ENCODE measurements around the gene FMN1.
A peak's percentile ranks its signal among the peaks of the same experiment; 100 is the strongest.

The FMN1 gene

DNA sequence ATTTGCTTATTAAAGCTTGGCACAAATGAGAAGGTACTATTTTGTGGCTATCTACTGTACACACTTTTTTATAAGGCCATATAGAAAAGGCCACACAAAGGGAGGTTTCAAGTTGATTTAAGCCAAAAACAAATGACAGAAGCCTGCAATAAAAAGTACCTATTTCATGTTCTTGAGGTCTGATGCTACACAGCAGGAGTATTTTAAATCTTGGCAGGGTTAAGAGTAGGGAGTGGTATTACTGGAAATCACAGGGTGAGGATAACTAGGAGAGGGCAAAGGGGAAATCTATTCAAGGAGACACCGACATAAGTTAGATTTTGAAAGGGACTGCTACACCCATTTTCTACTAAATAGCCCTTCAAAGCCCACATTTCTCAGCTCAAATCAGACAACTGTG lies 330.5 kb downstream of the FMN1 start:
- H3K27ac ChIP-seq (ENCODE audit: low read depth, low read length), result peak overlapping the region; percentile 35; the same call in 1 of the 2 replicates
- H3K36me3 ChIP-seq (ENCODE audit: insufficient read depth, low read length), result no peaks in the 10 kb centered on the region
- no peaks in the 10 kb centered on the region for H3K27me3 ChIP-seq (ENCODE audit: insufficient read depth, low read length)
- H3K4me1 ChIP-seq (ENCODE audit: control insufficient read depth, insufficient read depth, low read length, unreplicated experiment), result peaks cover 52% of the 10 kb centered on the region
- peak overlapping the region; percentile 52 for H2AFZ ChIP-seq (ENCODE audit: low read length, unreplicated experiment)
- H3K4me3 ChIP-seq (ENCODE audit: low read depth, low read length), result no peak overlapping the region
- no peaks in the 10 kb centered on the region for H3K79me2 ChIP-seq (ENCODE audit: control insufficient read depth, insufficient read depth, low read length, unreplicated experiment)

DNA sequence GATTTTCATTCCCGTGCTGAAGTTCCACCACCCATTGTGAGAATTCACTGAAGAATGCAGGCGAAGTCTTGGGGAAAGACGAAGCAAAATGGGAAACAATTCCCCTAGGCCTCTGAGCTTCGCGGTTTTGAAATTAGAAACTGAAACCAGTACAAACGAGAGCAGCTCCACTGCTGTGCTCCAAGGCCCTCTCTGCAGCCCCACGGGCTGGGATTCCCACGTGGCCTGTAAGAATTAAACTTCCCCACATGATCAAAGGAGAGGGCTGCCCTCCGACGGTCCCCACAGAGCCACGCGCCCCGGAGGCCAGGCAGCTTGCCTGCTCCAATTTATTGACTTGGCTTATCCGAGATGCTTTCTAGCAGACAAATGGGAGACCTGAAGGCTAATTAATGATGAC lies 332.8 kb downstream of the FMN1 start:
- H3K27me3 ChIP-seq (ENCODE audit: insufficient read depth, low read length), result no peaks in the 10 kb centered on the region
- peak overlapping the region; percentile 75 for H2AFZ ChIP-seq (ENCODE audit: low read length, unreplicated experiment)
- no peaks in the 10 kb centered on the region for H3K79me2 ChIP-seq (ENCODE audit: control insufficient read depth, insufficient read depth, low read length, unreplicated experiment)
- peak overlapping the region; percentile 86 for H3K27ac ChIP-seq (ENCODE audit: low read depth, low read length)
- no peaks in the 10 kb centered on the region for H3K36me3 ChIP-seq (ENCODE audit: insufficient read depth, low read length)
- peaks cover 56% of the 10 kb centered on the region for H3K4me1 ChIP-seq (ENCODE audit: control insufficient read depth, insufficient read depth, low read length, unreplicated experiment)
- peak overlapping the region; percentile 66 for H3K4me3 ChIP-seq (ENCODE audit: low read depth, low read length)

DNA sequence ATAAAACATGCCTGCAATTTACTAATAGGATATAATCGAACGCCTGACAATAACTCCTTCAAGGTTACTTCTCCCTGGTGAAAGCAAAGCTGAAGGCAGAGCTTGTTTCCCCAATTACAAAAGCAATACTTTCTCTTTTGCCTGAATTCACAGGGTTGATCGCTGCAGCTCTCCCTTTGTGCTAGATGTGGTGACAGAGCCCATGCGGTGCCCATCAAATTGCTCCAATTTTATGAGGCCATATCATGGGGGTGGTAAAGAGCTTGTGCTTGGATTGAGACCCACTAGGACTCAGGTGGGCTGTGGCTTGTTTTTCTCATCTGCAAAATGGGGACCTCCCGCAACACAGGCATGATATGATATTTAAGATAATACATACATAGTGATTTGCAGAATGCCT lies 333.3 kb downstream of the FMN1 start:
- no peaks in the 10 kb centered on the region for H3K79me2 ChIP-seq (ENCODE audit: control insufficient read depth, insufficient read depth, low read length, unreplicated experiment)
- H3K4me3 ChIP-seq (ENCODE audit: low read depth, low read length), result peak overlapping the region; percentile 66
- H2AFZ ChIP-seq (ENCODE audit: low read length, unreplicated experiment), result peak overlapping the region; percentile 75
- H3K4me1 ChIP-seq (ENCODE audit: control insufficient read depth, insufficient read depth, low read length, unreplicated experiment), result peaks cover 57% of the 10 kb centered on the region
- H3K36me3 ChIP-seq (ENCODE audit: insufficient read depth, low read length), result no peaks in the 10 kb centered on the region
- H3K27me3 ChIP-seq (ENCODE audit: insufficient read depth, low read length), result no peaks in the 10 kb centered on the region
- H3K27ac ChIP-seq (ENCODE audit: low read depth, low read length), result peak overlapping the region; percentile 86

DNA sequence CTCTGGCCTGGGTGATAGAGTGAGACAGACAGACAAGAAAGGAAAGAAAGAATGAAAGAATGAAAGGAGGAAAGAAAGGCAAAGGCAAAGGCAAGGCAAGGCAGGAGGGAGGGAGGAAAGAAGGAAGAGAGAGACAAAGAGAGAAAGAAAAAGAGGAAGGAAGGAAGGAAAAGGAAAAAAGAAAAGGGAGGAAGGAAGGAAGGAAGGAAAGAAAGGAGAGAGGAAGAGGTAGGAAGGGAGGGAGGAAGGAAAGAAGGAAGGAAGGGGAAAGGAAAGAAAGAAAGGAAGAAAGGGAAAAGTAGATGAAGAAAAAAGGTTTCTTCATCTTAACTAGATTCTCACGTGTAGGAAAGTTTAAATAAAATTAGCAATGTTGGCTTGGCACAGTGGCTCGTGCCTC lies 334.5 kb downstream of the FMN1 start:
- no peak overlapping the region for H2AFZ ChIP-seq (ENCODE audit: low read length, unreplicated experiment)
- no peaks in the 10 kb centered on the region for H3K36me3 ChIP-seq (ENCODE audit: insufficient read depth, low read length)
- peaks cover 69% of the 10 kb centered on the region for H3K4me1 ChIP-seq (ENCODE audit: control insufficient read depth, insufficient read depth, low read length, unreplicated experiment)
- no peak overlapping the region for H3K4me3 ChIP-seq (ENCODE audit: low read depth, low read length)
- H3K27ac ChIP-seq (ENCODE audit: low read depth, low read length), result no peak overlapping the region
- H3K79me2 ChIP-seq (ENCODE audit: control insufficient read depth, insufficient read depth, low read length, unreplicated experiment), result no peaks in the 10 kb centered on the region
- no peaks in the 10 kb centered on the region for H3K27me3 ChIP-seq (ENCODE audit: insufficient read depth, low read length)

DNA sequence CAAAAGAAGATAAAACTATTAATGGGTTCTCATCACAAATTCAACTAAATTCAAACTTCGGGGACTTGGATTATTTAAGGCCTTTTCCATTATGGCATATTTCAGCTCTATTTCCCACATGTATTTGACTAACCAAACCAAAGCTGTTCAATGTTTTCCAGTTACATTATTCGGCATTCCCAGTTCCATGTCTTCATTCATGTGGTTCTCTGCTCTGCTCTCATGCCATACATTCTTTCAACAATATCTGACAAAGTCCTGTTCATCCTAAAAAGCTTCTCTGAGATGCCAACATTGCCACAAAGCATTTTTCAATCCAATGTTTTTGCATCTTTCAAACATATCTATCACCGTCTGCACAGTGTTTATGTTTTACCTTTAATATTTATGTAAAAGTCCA lies 335.3 kb downstream of the FMN1 start:
- Histone ChIP-seq H2AFZ (ENCODE audit: low read length, unreplicated experiment) (no peak overlapping the region), H3K27ac (ENCODE audit: low read depth, low read length) (no peak overlapping the region), H3K36me3 (ENCODE audit: insufficient read depth, low read length) (no peaks in the 10 kb centered on the region), H3K79me2 (ENCODE audit: control insufficient read depth, insufficient read depth, low read length, unreplicated experiment) (no peaks in the 10 kb centered on the region), H3K27me3 (ENCODE audit: insufficient read depth, low read length) (no peaks in the 10 kb centered on the region), H3K4me3 (ENCODE audit: low read depth, low read length) (no peak overlapping the region), H3K4me1 (ENCODE audit: control insufficient read depth, insufficient read depth, low read length, unreplicated experiment) (peaks cover 63% of the 10 kb centered on the region)

DNA sequence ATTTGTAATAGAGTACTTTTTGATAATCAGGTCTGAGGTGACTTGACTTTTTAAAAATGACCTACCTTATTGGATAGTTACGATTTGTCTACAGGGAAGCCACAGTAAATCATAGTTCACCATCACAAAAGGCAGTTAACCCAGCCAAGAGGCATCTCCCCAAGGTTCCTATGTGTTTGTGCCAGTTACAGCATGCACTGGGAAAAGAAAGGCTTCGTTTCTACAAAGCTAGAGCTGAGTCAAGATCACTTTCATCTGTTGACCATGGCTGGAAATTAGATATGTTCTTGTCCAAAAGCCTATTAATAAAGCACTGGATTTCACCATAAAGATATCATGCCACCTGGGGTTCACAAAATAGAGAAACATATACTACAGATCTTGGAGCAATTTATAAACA lies 336.8 kb downstream of the FMN1 start:
- H2AFZ ChIP-seq (ENCODE audit: low read length, unreplicated experiment), result peak overlapping the region; percentile 62
- H3K27me3 ChIP-seq (ENCODE audit: insufficient read depth, low read length), result no peaks in the 10 kb centered on the region
- peak overlapping the region; percentile 55; the same call in 1 of the 2 replicates for H3K4me3 ChIP-seq (ENCODE audit: low read depth, low read length)
- H3K4me1 ChIP-seq (ENCODE audit: control insufficient read depth, insufficient read depth, low read length, unreplicated experiment), result peaks cover 58% of the 10 kb centered on the region
- no peaks in the 10 kb centered on the region for H3K36me3 ChIP-seq (ENCODE audit: insufficient read depth, low read length)
- peak overlapping the region; percentile 8; the same call in 1 of the 2 replicates for H3K27ac ChIP-seq (ENCODE audit: low read depth, low read length)
- no peaks in the 10 kb centered on the region for H3K79me2 ChIP-seq (ENCODE audit: control insufficient read depth, insufficient read depth, low read length, unreplicated experiment)

DNA sequence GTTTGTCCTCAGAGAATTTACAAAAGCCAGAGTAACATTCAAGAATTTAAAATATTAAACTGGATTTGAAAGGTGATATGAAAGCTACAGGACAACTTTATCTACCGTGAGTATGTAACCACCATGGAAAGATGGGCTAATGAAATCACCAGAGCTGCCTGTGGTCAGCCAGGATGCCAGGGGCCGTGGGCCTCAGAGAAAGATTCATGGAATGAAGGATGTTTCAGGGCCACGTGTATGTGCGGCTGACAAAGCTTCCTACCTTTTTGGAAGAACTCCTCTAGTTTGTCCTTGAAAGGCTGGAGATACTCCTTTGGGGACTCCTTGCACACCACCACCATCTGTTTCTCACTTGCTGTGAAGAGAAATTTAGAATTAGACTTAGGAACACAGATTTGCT lies 337.8 kb downstream of the FMN1 start:
- peak overlapping the region; percentile 95 for H3K27ac ChIP-seq (ENCODE audit: low read depth, low read length)
- H3K36me3 ChIP-seq (ENCODE audit: insufficient read depth, low read length), result no peaks in the 10 kb centered on the region
- no peak overlapping the region for H3K4me3 ChIP-seq (ENCODE audit: low read depth, low read length)
- peaks cover 59% of the 10 kb centered on the region for H3K4me1 ChIP-seq (ENCODE audit: control insufficient read depth, insufficient read depth, low read length, unreplicated experiment)
- H2AFZ ChIP-seq (ENCODE audit: low read length, unreplicated experiment), result peak overlapping the region; percentile 44
- H3K79me2 ChIP-seq (ENCODE audit: control insufficient read depth, insufficient read depth, low read length, unreplicated experiment), result no peaks in the 10 kb centered on the region
- no peaks in the 10 kb centered on the region for H3K27me3 ChIP-seq (ENCODE audit: insufficient read depth, low read length)

DNA sequence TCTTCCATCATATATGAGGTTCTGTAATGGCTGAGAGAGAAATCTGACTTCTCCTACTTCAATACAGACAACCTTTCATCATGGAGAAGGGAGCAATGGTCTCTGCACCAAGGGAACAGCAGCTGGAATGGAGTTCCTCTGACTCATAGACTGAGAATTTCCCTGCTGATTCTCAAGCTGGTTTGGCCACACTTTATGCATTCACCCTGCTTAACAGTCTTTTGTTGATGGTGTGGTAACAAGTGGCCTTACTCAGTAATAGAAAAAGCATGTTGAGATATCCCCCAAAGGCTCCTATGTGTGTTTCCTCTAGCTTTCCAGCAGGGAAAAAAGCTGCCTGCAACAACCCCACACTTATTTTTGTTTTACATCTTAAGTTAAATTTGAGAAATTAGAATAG lies 338.6 kb downstream of the FMN1 start:
- Histone ChIP-seq H3K4me3 (ENCODE audit: low read depth, low read length) (no peak overlapping the region), H3K4me1 (ENCODE audit: control insufficient read depth, insufficient read depth, low read length, unreplicated experiment) (peaks cover 60% of the 10 kb centered on the region), H3K36me3 (ENCODE audit: insufficient read depth, low read length) (no peaks in the 10 kb centered on the region)

DNA sequence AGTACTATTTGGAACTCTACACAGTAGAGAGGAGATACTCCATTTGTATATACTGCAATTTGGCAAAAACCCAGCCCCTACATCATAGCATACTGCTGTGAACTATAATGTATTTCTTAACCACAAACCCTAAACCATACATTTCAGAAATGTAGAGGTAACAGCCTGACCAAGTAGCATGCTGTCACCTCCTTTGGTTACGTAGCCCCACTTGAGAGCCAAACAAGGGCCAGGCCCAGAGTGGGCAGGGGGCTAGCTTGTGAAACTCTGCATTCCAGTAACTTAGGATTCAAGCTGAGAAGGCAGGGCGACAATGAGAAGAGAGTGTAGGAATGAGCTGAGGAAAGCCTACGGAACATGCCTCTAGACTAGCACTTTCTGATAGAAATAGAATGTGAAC lies 340.9 kb downstream of the FMN1 start:
- Histone ChIP-seq H3K4me3 (ENCODE audit: low read depth, low read length) (no peak overlapping the region), H3K36me3 (ENCODE audit: insufficient read depth, low read length) (no peaks in the 10 kb centered on the region), H3K79me2 (ENCODE audit: control insufficient read depth, insufficient read depth, low read length, unreplicated experiment) (no peaks in the 10 kb centered on the region), H3K27me3 (ENCODE audit: insufficient read depth, low read length) (no peaks in the 10 kb centered on the region), H2AFZ (ENCODE audit: low read length, unreplicated experiment) (no peak overlapping the region), H3K27ac (ENCODE audit: low read depth, low read length) (peak overlapping the region; percentile 99), H3K4me1 (ENCODE audit: control insufficient read depth, insufficient read depth, low read length, unreplicated experiment) (peaks cover 70% of the 10 kb centered on the region)

More for the DNA sequence above, 338.6 kb downstream of the FMN1 start:
- H2AFZ ChIP-seq (ENCODE audit: low read length, unreplicated experiment), result no peak overlapping the region
- H3K27me3 ChIP-seq (ENCODE audit: insufficient read depth, low read length), result no peaks in the 10 kb centered on the region
- peak overlapping the region; percentile 95 for H3K27ac ChIP-seq (ENCODE audit: low read depth, low read length)
- H3K79me2 ChIP-seq (ENCODE audit: control insufficient read depth, insufficient read depth, low read length, unreplicated experiment), result no peaks in the 10 kb centered on the region

DNA sequence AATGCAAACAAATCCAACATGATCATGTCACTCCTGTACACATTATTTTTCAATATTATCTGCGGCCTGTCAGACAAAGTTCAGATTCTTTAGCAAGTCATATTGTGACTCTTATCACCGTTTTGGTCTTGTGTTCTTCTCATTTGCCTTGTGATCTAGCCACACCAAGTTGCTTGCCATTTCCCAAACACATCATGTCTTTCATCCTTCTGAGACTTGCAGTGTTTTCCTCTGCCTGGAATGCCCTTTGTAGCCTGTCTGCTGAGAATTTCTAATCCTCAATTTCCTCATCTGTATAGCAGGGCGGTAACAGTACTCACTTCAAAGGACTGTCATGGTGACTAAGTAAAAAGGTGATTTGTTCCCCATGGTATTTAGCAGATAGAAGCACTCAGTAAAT lies 341.7 kb downstream of the FMN1 start:
- Histone ChIP-seq H3K4me1 (ENCODE audit: control insufficient read depth, insufficient read depth, low read length, unreplicated experiment) (peaks cover 62% of the 10 kb centered on the region), H3K27ac (ENCODE audit: low read depth, low read length) (peak overlapping the region; percentile 99), H3K27me3 (ENCODE audit: insufficient read depth, low read length) (no peaks in the 10 kb centered on the region), H2AFZ (ENCODE audit: low read length, unreplicated experiment) (no peak overlapping the region), H3K79me2 (ENCODE audit: control insufficient read depth, insufficient read depth, low read length, unreplicated experiment) (no peaks in the 10 kb centered on the region), H3K4me3 (ENCODE audit: low read depth, low read length) (no peak overlapping the region), H3K36me3 (ENCODE audit: insufficient read depth, low read length) (no peaks in the 10 kb centered on the region)

DNA sequence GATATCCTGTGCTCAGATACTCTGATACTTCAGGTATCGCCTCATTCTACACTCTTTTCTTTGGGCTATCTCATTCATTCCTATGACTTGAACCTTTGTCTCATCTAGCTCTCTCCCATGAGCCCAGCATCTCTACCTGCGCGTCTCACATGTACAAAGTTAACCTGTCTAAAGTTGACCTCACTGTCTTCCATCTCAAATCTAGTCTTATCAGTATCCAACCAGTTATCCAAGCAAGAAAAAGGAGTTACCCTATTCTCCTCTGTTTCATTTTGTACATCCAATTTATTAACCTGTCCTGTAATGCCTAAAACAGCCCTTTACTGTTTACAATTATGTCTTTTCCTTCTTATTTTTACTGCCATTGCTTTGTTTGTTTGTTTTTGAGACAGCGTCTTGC lies 342.5 kb downstream of the FMN1 start:
- H3K36me3 ChIP-seq (ENCODE audit: insufficient read depth, low read length), result no peaks in the 10 kb centered on the region
- H3K4me3 ChIP-seq (ENCODE audit: low read depth, low read length), result no peak overlapping the region
- H3K79me2 ChIP-seq (ENCODE audit: control insufficient read depth, insufficient read depth, low read length, unreplicated experiment), result no peaks in the 10 kb centered on the region
- H3K27me3 ChIP-seq (ENCODE audit: insufficient read depth, low read length), result no peaks in the 10 kb centered on the region
- H3K4me1 ChIP-seq (ENCODE audit: control insufficient read depth, insufficient read depth, low read length, unreplicated experiment), result peaks cover 58% of the 10 kb centered on the region
- peak overlapping the region; percentile 99 for H3K27ac ChIP-seq (ENCODE audit: low read depth, low read length)
- no peak overlapping the region for H2AFZ ChIP-seq (ENCODE audit: low read length, unreplicated experiment)
